SK-N-SH treated with all-trans-retinoic acid at 6 μM for 48 hours (cell line): ENCODE results near the gene POU2AF3.

Source experiments
- ATAC-seq: fragments of 200-7000 bp; cut with Tn5 transposase; 3 replicates; pipeline ENCODE4 v1.9.1; 2020; ENCODE audit warnings: mild to moderate bottlenecking, moderate library complexity
- ARNTL ChIP-seq: fragments of 450-650 bp; formaldehyde crosslinking; IDR thresholded peaks from 2 replicates; pipeline ENCODE4 v1.5.0; 2020; ENCODE audit warnings: low read depth, mild to moderate bottlenecking, moderate library complexity, borderline replicate concordance
- BACH2 ChIP-seq: fragments of 250-450 bp; sonication (Bioruptor Pico); IDR thresholded peaks from 2 replicates; pipeline ENCODE4 v1.9.0; 2021; ENCODE audit warnings: mild to moderate bottlenecking, borderline replicate concordance
- ESRRG ChIP-seq: fragments of 250-450 bp; sonication (Bioruptor Pico); IDR thresholded peaks from 2 replicates; pipeline ENCODE4 v1.6.1; 2021; ENCODE audit warnings: mild to moderate bottlenecking
- ISL1 ChIP-seq: fragments of 250-450 bp; sonication (Bioruptor Pico); IDR thresholded peaks from 2 replicates; pipeline ENCODE4 v2.1.2; 2022; ENCODE audit warnings: mild to moderate bottlenecking, moderate library complexity
- OSR1 ChIP-seq: fragments of 250-450 bp; sonication (Bioruptor Pico); IDR thresholded peaks from 2 replicates; pipeline ENCODE4 v1.8.0; 2022; ENCODE audit warnings: moderate library complexity, mild to moderate bottlenecking, inconsistent platforms
- PPARA ChIP-seq: fragments of 250-450 bp; sonication (Bioruptor Pico); IDR thresholded peaks from 2 replicates; pipeline ENCODE4 v1.5.0; 2020; ENCODE audit warnings: mild to moderate bottlenecking, borderline replicate concordance
- SNAI2 ChIP-seq: fragments of 250-450 bp; sonication (Bioruptor Pico); IDR thresholded peaks from 2 replicates; pipeline ENCODE4 v1.5.0; 2020; ENCODE audit warnings: mild to moderate bottlenecking, moderate library complexity
- TCF4 ChIP-seq: fragments of 250-450 bp; sonication (Bioruptor Pico); IDR thresholded peaks from 2 replicates; pipeline ENCODE4 v1.8.0; 2021; ENCODE audit warnings: mild to moderate bottlenecking, moderate library complexity, borderline replicate concordance
- TOX ChIP-seq: fragments of 250-450 bp; sonication (Bioruptor Pico); IDR thresholded peaks from 2 replicates; pipeline ENCODE4 v1.8.0; 2021; ENCODE audit warnings: mild to moderate bottlenecking, moderate library complexity, borderline replicate concordance
- ZFP3 ChIP-seq: fragments of 250-450 bp; sonication (Bioruptor Pico); IDR thresholded peaks from 2 replicates; pipeline ENCODE4 v1.5.0; 2020; ENCODE audit warnings: mild to moderate bottlenecking, moderate library complexity
- ZFP30 ChIP-seq: fragments of 450-650 bp; formaldehyde crosslinking; IDR thresholded peaks from 2 replicates; pipeline ENCODE4 v1.5.0; 2022; ENCODE audit warnings: mild to moderate bottlenecking, moderate library complexity
- ZNF565 ChIP-seq: fragments of 450-650 bp; formaldehyde crosslinking; conservative IDR thresholded peaks from 2 replicates; pipeline ENCODE4 v1.5.0; 2020; ENCODE audit warnings: low read depth, mild to moderate bottlenecking, moderate library complexity
- TF ChIP-seq, protein P1 (sequence below): fragments of 250-450 bp; sonication (Bioruptor Pico); IDR thresholded peaks from 2 replicates; pipeline ENCODE4 v1.5.0; 2020; ENCODE audit warnings: mild to moderate bottlenecking, moderate library complexity
- TF ChIP-seq, protein P2 (sequence below): fragments of 250-450 bp; sonication (Bioruptor Pico); IDR thresholded peaks from 2 replicates; pipeline ENCODE4 v1.8.0; 2020; ENCODE audit warnings: mild to moderate bottlenecking, moderate library complexity, borderline replicate concordance
- TF ChIP-seq, protein P3 (sequence below): fragments of 250-450 bp; sonication (Bioruptor Pico); IDR thresholded peaks from 2 replicates; pipeline ENCODE4 v1.8.0; 2021; ENCODE audit warnings: low read depth, mild to moderate bottlenecking, moderate library complexity, borderline replicate concordance

POU2AF3 gene, protein sequence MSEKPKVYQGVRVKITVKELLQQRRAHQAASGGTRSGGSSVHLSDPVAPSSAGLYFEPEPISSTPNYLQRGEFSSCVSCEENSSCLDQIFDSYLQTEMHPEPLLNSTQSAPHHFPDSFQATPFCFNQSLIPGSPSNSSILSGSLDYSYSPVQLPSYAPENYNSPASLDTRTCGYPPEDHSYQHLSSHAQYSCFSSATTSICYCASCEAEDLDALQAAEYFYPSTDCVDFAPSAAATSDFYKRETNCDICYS

DNA sequence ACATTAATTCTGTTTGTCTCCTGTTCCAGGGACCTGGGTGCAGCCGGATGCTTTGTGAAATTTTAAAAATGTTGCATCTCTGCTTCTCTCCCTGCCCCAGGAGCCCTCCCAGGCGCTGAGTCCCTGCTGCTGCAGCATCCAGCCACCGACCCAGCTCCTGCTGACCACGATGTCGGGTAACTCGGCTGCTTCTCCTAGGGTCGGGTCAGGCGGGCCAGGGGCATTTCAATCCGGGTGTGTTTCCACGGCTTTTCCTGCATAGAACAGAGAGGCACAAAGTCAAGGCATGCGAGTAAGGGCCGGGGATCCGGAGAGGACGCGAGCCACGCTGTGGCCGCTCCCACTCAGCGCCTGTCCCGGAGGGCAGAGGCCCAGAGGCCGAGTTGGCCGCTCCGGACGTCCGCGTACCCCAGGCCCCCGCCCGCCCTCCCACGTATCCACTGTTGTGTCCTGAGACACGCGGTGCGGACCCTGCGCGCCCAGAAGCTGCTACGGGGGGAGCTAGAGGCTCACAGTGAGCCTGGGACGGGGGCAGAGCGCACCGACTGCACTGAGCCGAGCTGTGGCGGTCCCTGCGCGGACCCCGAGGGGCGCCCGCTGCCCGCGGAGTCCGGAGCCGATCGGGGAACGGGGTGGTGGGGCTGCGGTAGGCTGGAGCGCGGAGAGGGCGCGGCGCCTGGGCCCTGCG lies at the start of gene POU2AF3:
Gene POU2AF3 (plus strand): TSS at position 134 of the 688 bp plus-strand sequence. CDS start 36 bp downstream, at position 170.
- no peak for TF ChIP-seq BACH2 (CRISPR knock-in tag)
- no peak for TF ChIP-seq ZNF565 (CRISPR knock-in tag)
- TF ChIP-seq ZFP3, result no peak
- ATAC-seq, result peak; percentile 52; the same call in 2 of the 3 replicates

GRCh38 chr11:111250936-111251335 lies 47.4 kb upstream of the POU2AF3 start:
- ATAC-seq, result no peak

GRCh38 chr11:111253131-111253530 lies 45.2 kb upstream of the POU2AF3 start:
- no peak for TF ChIP-seq TOX (CRISPR knock-in tag)
- TF ChIP-seq ISL1 (CRISPR knock-in tag), result no peak
- TF ChIP-seq, protein P1, sequence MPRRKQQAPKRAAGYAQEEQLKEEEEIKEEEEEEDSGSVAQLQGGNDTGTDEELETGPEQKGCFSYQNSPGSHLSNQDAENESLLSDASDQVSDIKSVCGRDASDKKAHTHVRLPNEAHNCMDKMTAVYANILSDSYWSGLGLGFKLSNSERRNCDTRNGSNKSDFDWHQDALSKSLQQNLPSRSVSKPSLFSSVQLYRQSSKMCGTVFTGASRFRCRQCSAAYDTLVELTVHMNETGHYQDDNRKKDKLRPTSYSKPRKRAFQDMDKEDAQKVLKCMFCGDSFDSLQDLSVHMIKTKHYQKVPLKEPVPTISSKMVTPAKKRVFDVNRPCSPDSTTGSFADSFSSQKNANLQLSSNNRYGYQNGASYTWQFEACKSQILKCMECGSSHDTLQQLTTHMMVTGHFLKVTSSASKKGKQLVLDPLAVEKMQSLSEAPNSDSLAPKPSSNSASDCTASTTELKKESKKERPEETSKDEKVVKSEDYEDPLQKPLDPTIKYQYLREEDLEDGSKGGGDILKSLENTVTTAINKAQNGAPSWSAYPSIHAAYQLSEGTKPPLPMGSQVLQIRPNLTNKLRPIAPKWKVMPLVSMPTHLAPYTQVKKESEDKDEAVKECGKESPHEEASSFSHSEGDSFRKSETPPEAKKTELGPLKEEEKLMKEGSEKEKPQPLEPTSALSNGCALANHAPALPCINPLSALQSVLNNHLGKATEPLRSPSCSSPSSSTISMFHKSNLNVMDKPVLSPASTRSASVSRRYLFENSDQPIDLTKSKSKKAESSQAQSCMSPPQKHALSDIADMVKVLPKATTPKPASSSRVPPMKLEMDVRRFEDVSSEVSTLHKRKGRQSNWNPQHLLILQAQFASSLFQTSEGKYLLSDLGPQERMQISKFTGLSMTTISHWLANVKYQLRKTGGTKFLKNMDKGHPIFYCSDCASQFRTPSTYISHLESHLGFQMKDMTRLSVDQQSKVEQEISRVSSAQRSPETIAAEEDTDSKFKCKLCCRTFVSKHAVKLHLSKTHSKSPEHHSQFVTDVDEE (CRISPR knock-in tag), result no peak
- no peak for TF ChIP-seq PPARA (CRISPR knock-in tag)
- TF ChIP-seq SNAI2 (CRISPR knock-in tag), result no peak
- TF ChIP-seq ZFP30 (CRISPR knock-in tag), result no peak
- TF ChIP-seq ESRRG (CRISPR knock-in tag), result no peak
- no peak for TF ChIP-seq BACH2 (CRISPR knock-in tag)
- TF ChIP-seq OSR1, result no peak
- ATAC-seq, result no peak

More at GRCh38 chr11:111250936-111251335, 47.4 kb upstream of the POU2AF3 start:
- no peak for TF ChIP-seq ZFP3
- TF ChIP-seq, protein P2, sequence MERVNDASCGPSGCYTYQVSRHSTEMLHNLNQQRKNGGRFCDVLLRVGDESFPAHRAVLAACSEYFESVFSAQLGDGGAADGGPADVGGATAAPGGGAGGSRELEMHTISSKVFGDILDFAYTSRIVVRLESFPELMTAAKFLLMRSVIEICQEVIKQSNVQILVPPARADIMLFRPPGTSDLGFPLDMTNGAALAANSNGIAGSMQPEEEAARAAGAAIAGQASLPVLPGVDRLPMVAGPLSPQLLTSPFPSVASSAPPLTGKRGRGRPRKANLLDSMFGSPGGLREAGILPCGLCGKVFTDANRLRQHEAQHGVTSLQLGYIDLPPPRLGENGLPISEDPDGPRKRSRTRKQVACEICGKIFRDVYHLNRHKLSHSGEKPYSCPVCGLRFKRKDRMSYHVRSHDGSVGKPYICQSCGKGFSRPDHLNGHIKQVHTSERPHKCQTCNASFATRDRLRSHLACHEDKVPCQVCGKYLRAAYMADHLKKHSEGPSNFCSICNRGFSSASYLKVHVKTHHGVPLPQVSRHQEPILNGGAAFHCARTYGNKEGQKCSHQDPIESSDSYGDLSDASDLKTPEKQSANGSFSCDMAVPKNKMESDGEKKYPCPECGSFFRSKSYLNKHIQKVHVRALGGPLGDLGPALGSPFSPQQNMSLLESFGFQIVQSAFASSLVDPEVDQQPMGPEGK (CRISPR knock-in tag), result no peak
- no peak for TF ChIP-seq ESRRG (CRISPR knock-in tag)
- TF ChIP-seq, protein P3, sequence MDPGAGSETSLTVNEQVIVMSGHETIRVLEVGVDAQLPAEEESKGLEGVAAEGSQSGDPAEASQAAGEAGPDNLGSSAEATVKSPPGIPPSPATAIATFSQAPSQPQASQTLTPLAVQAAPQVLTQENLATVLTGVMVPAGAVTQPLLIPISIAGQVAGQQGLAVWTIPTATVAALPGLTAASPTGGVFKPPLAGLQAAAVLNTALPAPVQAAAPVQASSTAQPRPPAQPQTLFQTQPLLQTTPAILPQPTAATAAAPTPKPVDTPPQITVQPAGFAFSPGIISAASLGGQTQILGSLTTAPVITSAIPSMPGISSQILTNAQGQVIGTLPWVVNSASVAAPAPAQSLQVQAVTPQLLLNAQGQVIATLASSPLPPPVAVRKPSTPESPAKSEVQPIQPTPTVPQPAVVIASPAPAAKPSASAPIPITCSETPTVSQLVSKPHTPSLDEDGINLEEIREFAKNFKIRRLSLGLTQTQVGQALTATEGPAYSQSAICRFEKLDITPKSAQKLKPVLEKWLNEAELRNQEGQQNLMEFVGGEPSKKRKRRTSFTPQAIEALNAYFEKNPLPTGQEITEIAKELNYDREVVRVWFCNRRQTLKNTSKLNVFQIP (CRISPR knock-in tag), result no peak

DNA sequence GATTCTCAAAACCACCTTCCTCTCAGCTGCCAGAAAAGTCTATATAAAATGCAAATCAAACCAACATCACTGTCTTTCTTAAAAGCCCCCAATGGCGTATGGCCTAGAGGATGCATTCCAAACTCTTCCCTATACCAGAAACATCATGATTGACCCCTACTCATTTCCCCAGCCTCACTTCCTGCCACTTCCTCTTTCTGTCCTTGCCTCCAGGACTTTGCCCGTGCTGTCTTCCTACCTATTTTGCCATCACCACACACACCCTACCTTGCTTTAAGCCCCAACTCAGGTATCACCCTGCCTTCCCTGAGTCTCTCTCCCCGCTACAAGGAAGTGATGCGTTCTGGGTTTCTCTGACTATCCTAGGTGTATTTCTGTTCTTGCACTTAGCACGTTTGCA lies 44.7 kb upstream of the POU2AF3 start:
- TF ChIP-seq, protein P1 (CRISPR knock-in tag), result no peak
- TF ChIP-seq ZNF565 (CRISPR knock-in tag) (no peak), BACH2 (CRISPR knock-in tag) (no peak), TCF4 (no peak), ARNTL (CRISPR knock-in tag) (no peak)
- ATAC-seq, result no peak
